22Rv1 (cell line): ENCODE results near the gene SNUPN.

Experiments used
- CTCF ChIP-seq: fragments of 450-650 bp; IDR thresholded peaks from 2 replicates; pipeline ENCODE4 v1.5.1; 2017; ENCODE audit warnings: mild to moderate bottlenecking
- ZFX ChIP-seq: fragments of 450-650 bp; IDR thresholded peaks from 2 replicates; pipeline ENCODE4 v1.6.1; 2017; ENCODE audit warnings: antibody characterized with exemption, borderline replicate concordance

DNA sequence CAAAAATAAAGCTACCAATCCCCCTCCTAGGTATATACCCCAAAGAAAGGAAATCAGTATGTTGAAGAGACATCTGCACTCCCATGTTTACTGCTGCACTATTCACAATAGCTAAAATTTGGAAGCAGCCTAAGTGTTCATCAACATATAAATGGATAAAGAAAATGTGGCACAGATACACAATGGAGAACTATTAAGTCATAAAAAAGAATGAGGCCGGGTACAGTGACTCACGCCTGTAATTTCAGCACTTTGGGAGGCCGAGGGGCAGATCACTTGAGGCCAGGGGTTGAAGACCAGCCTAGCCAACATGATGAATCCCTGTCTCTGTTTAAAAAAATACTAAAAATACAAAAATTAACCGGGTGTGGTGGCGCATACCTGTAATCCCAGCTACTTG, 36.5 kb downstream of the SNUPN start:
- no peak for TF ChIP-seq CTCF
- no peak for TF ChIP-seq ZFX
